SK-N-SH treated with all-trans-retinoic acid at 6 μM for 48 hours (cell line): ENCODE results near the gene PADI2.
"Not testable (repeated sequence)": the region's sequence is repeated elsewhere in the genome, so short reads cannot be mapped to it uniquely, and the experiment has no call there.

ENCODE experiments used
- ATAC-seq: fragments of 200-7000 bp; cut with Tn5 transposase; 3 replicates; pipeline ENCODE4 v1.9.1; 2020; ENCODE audit warnings: mild to moderate bottlenecking, moderate library complexity
- ARNTL ChIP-seq: fragments of 450-650 bp; formaldehyde crosslinking; IDR thresholded peaks from 2 replicates; pipeline ENCODE4 v1.5.0; 2020; ENCODE audit warnings: low read depth, mild to moderate bottlenecking, moderate library complexity, borderline replicate concordance
- BACH2 ChIP-seq: fragments of 250-450 bp; sonication (Bioruptor Pico); IDR thresholded peaks from 2 replicates; pipeline ENCODE4 v1.9.0; 2021; ENCODE audit warnings: mild to moderate bottlenecking, borderline replicate concordance
- CREB5 ChIP-seq: fragments of 250-450 bp; sonication (Bioruptor Pico); IDR thresholded peaks from 2 replicates; pipeline ENCODE4 v1.5.1; 2020; ENCODE audit warnings: low read depth, mild to moderate bottlenecking, moderate library complexity
- CSDC2 ChIP-seq: fragments of 250-450 bp; sonication (Bioruptor Pico); IDR thresholded peaks from 2 replicates; pipeline ENCODE4 v1.5.0; 2020; ENCODE audit warnings: mild to moderate bottlenecking, moderate library complexity
- CSRNP3 ChIP-seq: fragments of 250-450 bp; sonication (Bioruptor Pico); IDR thresholded peaks from 2 replicates; pipeline ENCODE4 v1.5.1; 2021; ENCODE audit warnings: mild to moderate bottlenecking, moderate library complexity
- ESRRG ChIP-seq: fragments of 250-450 bp; sonication (Bioruptor Pico); IDR thresholded peaks from 2 replicates; pipeline ENCODE4 v1.6.1; 2021; ENCODE audit warnings: mild to moderate bottlenecking
- GLIS3 ChIP-seq: fragments of 250-450 bp; sonication (Bioruptor Pico); IDR thresholded peaks from 2 replicates; pipeline ENCODE4 v1.5.0; 2020; ENCODE audit warnings: mild to moderate bottlenecking, moderate library complexity
- ISL1 ChIP-seq: fragments of 250-450 bp; sonication (Bioruptor Pico); IDR thresholded peaks from 2 replicates; pipeline ENCODE4 v2.1.2; 2022; ENCODE audit warnings: mild to moderate bottlenecking, moderate library complexity
- OSR1 ChIP-seq: fragments of 250-450 bp; sonication (Bioruptor Pico); IDR thresholded peaks from 2 replicates; pipeline ENCODE4 v1.8.0; 2022; ENCODE audit warnings: moderate library complexity, mild to moderate bottlenecking, inconsistent platforms
- PATZ1 ChIP-seq: fragments of 250-450 bp; sonication (Bioruptor Pico); IDR thresholded peaks from 2 replicates; pipeline ENCODE4 v1.8.0; 2020; ENCODE audit warnings: mild to moderate bottlenecking, moderate library complexity, borderline replicate concordance
- POU6F1 ChIP-seq: fragments of 250-450 bp; sonication (Bioruptor Pico); IDR thresholded peaks from 2 replicates; pipeline ENCODE4 v1.8.0; 2021; ENCODE audit warnings: low read depth, mild to moderate bottlenecking, moderate library complexity, borderline replicate concordance
- PPARA ChIP-seq: fragments of 250-450 bp; sonication (Bioruptor Pico); IDR thresholded peaks from 2 replicates; pipeline ENCODE4 v1.5.0; 2020; ENCODE audit warnings: mild to moderate bottlenecking, borderline replicate concordance
- RARB ChIP-seq: fragments of 250-450 bp; sonication (Bioruptor Pico); IDR thresholded peaks from 2 replicates; pipeline ENCODE4 v1.8.0; 2021; ENCODE audit warnings: mild to moderate bottlenecking, moderate library complexity
- SNAI2 ChIP-seq: fragments of 250-450 bp; sonication (Bioruptor Pico); IDR thresholded peaks from 2 replicates; pipeline ENCODE4 v1.5.0; 2020; ENCODE audit warnings: mild to moderate bottlenecking, moderate library complexity
- TCF4 ChIP-seq: fragments of 250-450 bp; sonication (Bioruptor Pico); IDR thresholded peaks from 2 replicates; pipeline ENCODE4 v1.8.0; 2021; ENCODE audit warnings: mild to moderate bottlenecking, moderate library complexity, borderline replicate concordance
- TOX ChIP-seq: fragments of 250-450 bp; sonication (Bioruptor Pico); IDR thresholded peaks from 2 replicates; pipeline ENCODE4 v1.8.0; 2021; ENCODE audit warnings: mild to moderate bottlenecking, moderate library complexity, borderline replicate concordance
- ZC3H10 ChIP-seq: fragments of 250-450 bp; sonication (Bioruptor Pico); IDR thresholded peaks from 2 replicates; pipeline ENCODE4 v1.5.1; 2021; ENCODE audit warnings: mild to moderate bottlenecking, moderate library complexity
- ZFP3 ChIP-seq: fragments of 250-450 bp; sonication (Bioruptor Pico); IDR thresholded peaks from 2 replicates; pipeline ENCODE4 v1.5.0; 2020; ENCODE audit warnings: mild to moderate bottlenecking, moderate library complexity
- ZFP30 ChIP-seq: fragments of 450-650 bp; formaldehyde crosslinking; IDR thresholded peaks from 2 replicates; pipeline ENCODE4 v1.5.0; 2022; ENCODE audit warnings: mild to moderate bottlenecking, moderate library complexity
- ZNF565 ChIP-seq: fragments of 450-650 bp; formaldehyde crosslinking; conservative IDR thresholded peaks from 2 replicates; pipeline ENCODE4 v1.5.0; 2020; ENCODE audit warnings: low read depth, mild to moderate bottlenecking, moderate library complexity
- ZNF70 ChIP-seq: fragments of 450-650 bp; formaldehyde crosslinking; IDR thresholded peaks from 2 replicates; pipeline ENCODE4 v1.5.0; 2020; ENCODE audit warnings: mild to moderate bottlenecking, moderate library complexity
- ZNF8 ChIP-seq: fragments of 450-650 bp; formaldehyde crosslinking; IDR thresholded peaks from 2 replicates; pipeline ENCODE4 v1.5.0; 2020; ENCODE audit warnings: mild to moderate bottlenecking, moderate library complexity

PADI2 gene

GRCh38 chr1:17066361-17067068 is 52.7 kb downstream of the PADI2 start (continued):
- TF ChIP-seq ZFP30 (CRISPR knock-in tag) (no peak), ARNTL (CRISPR knock-in tag) (no peak), ZFP3 (CRISPR knock-in tag) (no peak), RARB (no peak)

GRCh38 chr1:17065666-17066065 is 53.6 kb downstream of the PADI2 start:
- ATAC-seq: no peak
- TF ChIP-seq ESRRG (CRISPR knock-in tag) (no peak), ZNF70 (CRISPR knock-in tag) (no peak), CREB5 (no peak), RARB (no peak), ISL1 (CRISPR knock-in tag) (no peak), ZNF8 (CRISPR knock-in tag) (no peak), TOX (no peak), SNAI2 (CRISPR knock-in tag) (no peak), CSRNP3 (CRISPR knock-in tag) (no peak), ZNF565 (CRISPR knock-in tag) (no peak), OSR1 (CRISPR knock-in tag) (no peak), CSDC2 (CRISPR knock-in tag) (no peak), BACH2 (CRISPR knock-in tag) (no peak), TCF4 (no peak), GLIS3 (CRISPR knock-in tag) (no peak), ZFP30 (CRISPR knock-in tag) (no peak), PPARA (CRISPR knock-in tag) (no peak)
- TF ChIP-seq, all 23 proteins: peak for 0

GRCh38 chr1:17062751-17063150 is 56.5 kb downstream of the PADI2 start:
- ATAC-seq: not testable (repeated sequence)

- TF ChIP-seq TCF4 (no peak), GLIS3 (CRISPR knock-in tag) (no peak), ARNTL (CRISPR knock-in tag) (no peak), RARB (no peak), ZNF70 (CRISPR knock-in tag) (no peak), ZNF8 (CRISPR knock-in tag) (no peak), PATZ1 (CRISPR knock-in tag) (no peak), ZFP30 (CRISPR knock-in tag) (no peak), CSDC2 (CRISPR knock-in tag) (no peak), BACH2 (CRISPR knock-in tag) (no peak), TOX (no peak), CSRNP3 (CRISPR knock-in tag) (no peak), CREB5 (no peak), PPARA (CRISPR knock-in tag) (no peak), ZC3H10 (CRISPR knock-in tag) (no peak), OSR1 (CRISPR knock-in tag) (no peak), POU6F1 (CRISPR knock-in tag) (no peak), ZFP3 (CRISPR knock-in tag) (no peak), ESRRG (CRISPR knock-in tag) (no peak)
- ATAC-seq: no peak
Measured at GRCh38 chr1:17061892-17062291, 57.4 kb downstream of the PADI2 start.
